ENCODE results near the gene COL27A1. TPM values are rescaled to one million over a fixed set of nuclear protein-coding genes. Genes with fewer than 3 reads are reported as not detected.
"Not testable (repeated sequence)": the region's sequence is repeated elsewhere in the genome, so short reads cannot be mapped to it uniquely, and the experiment has no call there.

COL27A1 gene
- total RNA-seq, 1 donor from 2014 or later, result 1.3 TPM

GRCh38 chr9:114126247-114127060 lies 28.9 kb upstream of the COL27A1 start:
- FAIRE-seq (no peak), DNase-seq (ENCODE audit: low read depth) (no peak)
- Histone ChIP-seq H3K4me3 (ENCODE audit: low read depth, low read length) (no peak overlapping the region), H3K36me3 (ENCODE audit: control insufficient read depth, insufficient read depth, low read length) (no peaks in the 10 kb centered on the region), H3K27me3 (ENCODE audit: control insufficient read depth, insufficient read depth, low read length) (peaks cover 3% of the 10 kb centered on the region)
- no peak for TF ChIP-seq CTCF (IDR thresholded peaks at IDR 0.05; ENCODE audit: insufficient read depth, low read length, severe bottlenecking)

DNA sequence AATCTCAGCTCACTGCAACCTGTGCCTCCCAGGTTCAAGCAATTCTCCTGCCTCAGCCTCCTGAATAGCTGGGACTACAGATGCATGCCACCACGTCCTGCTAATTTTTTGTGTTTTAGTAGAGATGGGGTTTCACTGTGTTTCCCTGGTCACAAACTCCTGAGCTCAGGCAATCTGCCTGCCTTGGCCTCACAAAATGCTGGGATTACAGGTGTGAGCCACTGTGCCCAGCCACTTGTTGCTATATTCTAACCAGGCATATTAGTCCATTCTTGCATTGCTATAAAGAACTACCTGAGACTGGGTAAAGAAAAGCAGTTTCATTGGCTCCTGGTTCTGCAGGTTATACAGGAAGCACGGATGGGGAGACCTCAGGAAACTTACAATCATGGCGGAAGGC lies 26.6 kb upstream of the COL27A1 start:
- not testable (repeated sequence) for FAIRE-seq; H3K4me3 ChIP-seq (ENCODE audit: low read depth, low read length); H3K36me3 ChIP-seq (ENCODE audit: control insufficient read depth, insufficient read depth, low read length); H3K27me3 ChIP-seq (ENCODE audit: control insufficient read depth, insufficient read depth, low read length); DNase-seq (ENCODE audit: low read depth)

- Histone ChIP-seq H3K36me3 (ENCODE audit: control insufficient read depth, insufficient read depth, low read length) (no peaks in the 10 kb centered on the region), H3K4me3 (ENCODE audit: low read depth, low read length) (no peak overlapping the region), H3K27me3 (ENCODE audit: control insufficient read depth, insufficient read depth, low read length) (peaks cover 4% of the 10 kb centered on the region)
- FAIRE-seq (no peak), DNase-seq (ENCODE audit: low read depth) (no peak)
- no peak for TF ChIP-seq CTCF (IDR thresholded peaks at IDR 0.05; ENCODE audit: insufficient read depth, low read length, severe bottlenecking)
Observed at GRCh38 chr9:114130141-114130540, 25.2 kb upstream of the COL27A1 start.

- FAIRE-seq (no peak), DNase-seq (ENCODE audit: low read depth) (no peak)
- Histone ChIP-seq H3K27me3 (ENCODE audit: control insufficient read depth, insufficient read depth, low read length) (peaks cover 4% of the 10 kb centered on the region), H3K4me3 (ENCODE audit: low read depth, low read length) (no peak overlapping the region), H3K36me3 (ENCODE audit: control insufficient read depth, insufficient read depth, low read length) (no peaks in the 10 kb centered on the region)
- TF ChIP-seq CTCF (IDR thresholded peaks at IDR 0.05; ENCODE audit: insufficient read depth, low read length, severe bottlenecking), result no peak
Observed at GRCh38 chr9:114130624-114131277, 24.6 kb upstream of the COL27A1 start.

- Histone ChIP-seq H3K4me3 (ENCODE audit: low read depth, low read length) (no peak overlapping the region), H3K27me3 (ENCODE audit: control insufficient read depth, insufficient read depth, low read length) (peaks cover 6% of the 10 kb centered on the region), H3K36me3 (ENCODE audit: control insufficient read depth, insufficient read depth, low read length) (no peaks in the 10 kb centered on the region)
- DNase-seq (ENCODE audit: low read depth), result no peak
- FAIRE-seq, result no peak
- TF ChIP-seq CTCF (IDR thresholded peaks at IDR 0.05; ENCODE audit: insufficient read depth, low read length, severe bottlenecking), result no peak
Observed at GRCh38 chr9:114131808-114132549, 23.4 kb upstream of the COL27A1 start.

DNA sequence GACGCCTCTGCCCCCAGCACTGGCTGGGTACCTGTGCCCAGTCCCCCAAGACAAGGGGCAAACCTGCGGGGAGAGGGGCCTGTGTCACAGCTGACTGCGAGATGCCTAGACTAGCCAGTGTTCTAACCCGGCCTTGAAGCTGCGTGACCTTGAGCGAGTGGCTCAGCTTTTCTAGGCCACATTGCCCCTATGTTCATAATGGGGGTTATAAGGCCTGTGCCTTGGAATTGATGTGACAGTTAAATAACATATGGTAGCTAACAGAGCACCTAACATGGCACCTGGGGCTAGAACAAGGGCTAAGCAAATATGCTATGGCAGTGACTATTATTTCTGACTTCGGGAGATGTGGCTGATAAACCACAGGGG lies 22.8 kb upstream of the COL27A1 start:
- no peak for FAIRE-seq

More for the DNA sequence above, 22.8 kb upstream of the COL27A1 start:
- Histone ChIP-seq H3K4me3 (ENCODE audit: low read depth, low read length) (no peak overlapping the region), H3K36me3 (ENCODE audit: control insufficient read depth, insufficient read depth, low read length) (no peaks in the 10 kb centered on the region), H3K27me3 (ENCODE audit: control insufficient read depth, insufficient read depth, low read length) (peaks cover 6% of the 10 kb centered on the region)
- no peak for TF ChIP-seq CTCF (IDR thresholded peaks at IDR 0.05; ENCODE audit: insufficient read depth, low read length, severe bottlenecking)
- DNase-seq (ENCODE audit: low read depth), result no peak
